SK-N-SH treated with all-trans-retinoic acid at 6 μM for 48 hours (cell line): ENCODE results near the gene VPS26A.

Experiments
- ATAC-seq: fragments of 200-7000 bp; cut with Tn5 transposase; 3 replicates; pipeline ENCODE4 v1.9.1; 2020; ENCODE audit warnings: mild to moderate bottlenecking, moderate library complexity
- ARNTL ChIP-seq: fragments of 450-650 bp; formaldehyde crosslinking; IDR thresholded peaks from 2 replicates; pipeline ENCODE4 v1.5.0; 2020; ENCODE audit warnings: low read depth, mild to moderate bottlenecking, moderate library complexity, borderline replicate concordance
- BACH2 ChIP-seq: fragments of 250-450 bp; sonication (Bioruptor Pico); IDR thresholded peaks from 2 replicates; pipeline ENCODE4 v1.9.0; 2021; ENCODE audit warnings: mild to moderate bottlenecking, borderline replicate concordance
- CREB5 ChIP-seq: fragments of 250-450 bp; sonication (Bioruptor Pico); IDR thresholded peaks from 2 replicates; pipeline ENCODE4 v1.5.1; 2020; ENCODE audit warnings: low read depth, mild to moderate bottlenecking, moderate library complexity
- CSDC2 ChIP-seq: fragments of 250-450 bp; sonication (Bioruptor Pico); IDR thresholded peaks from 2 replicates; pipeline ENCODE4 v1.5.0; 2020; ENCODE audit warnings: mild to moderate bottlenecking, moderate library complexity
- ESRRG ChIP-seq: fragments of 250-450 bp; sonication (Bioruptor Pico); IDR thresholded peaks from 2 replicates; pipeline ENCODE4 v1.6.1; 2021; ENCODE audit warnings: mild to moderate bottlenecking
- GLIS3 ChIP-seq: fragments of 250-450 bp; sonication (Bioruptor Pico); IDR thresholded peaks from 2 replicates; pipeline ENCODE4 v1.5.0; 2020; ENCODE audit warnings: mild to moderate bottlenecking, moderate library complexity
- ISL1 ChIP-seq: fragments of 250-450 bp; sonication (Bioruptor Pico); IDR thresholded peaks from 2 replicates; pipeline ENCODE4 v2.1.2; 2022; ENCODE audit warnings: mild to moderate bottlenecking, moderate library complexity
- OSR1 ChIP-seq: fragments of 250-450 bp; sonication (Bioruptor Pico); IDR thresholded peaks from 2 replicates; pipeline ENCODE4 v1.8.0; 2022; ENCODE audit warnings: moderate library complexity, mild to moderate bottlenecking, inconsistent platforms
- PPARA ChIP-seq: fragments of 250-450 bp; sonication (Bioruptor Pico); IDR thresholded peaks from 2 replicates; pipeline ENCODE4 v1.5.0; 2020; ENCODE audit warnings: mild to moderate bottlenecking, borderline replicate concordance
- RARB ChIP-seq: fragments of 250-450 bp; sonication (Bioruptor Pico); IDR thresholded peaks from 2 replicates; pipeline ENCODE4 v1.8.0; 2021; ENCODE audit warnings: mild to moderate bottlenecking, moderate library complexity
- SNAI2 ChIP-seq: fragments of 250-450 bp; sonication (Bioruptor Pico); IDR thresholded peaks from 2 replicates; pipeline ENCODE4 v1.5.0; 2020; ENCODE audit warnings: mild to moderate bottlenecking, moderate library complexity
- TOX ChIP-seq: fragments of 250-450 bp; sonication (Bioruptor Pico); IDR thresholded peaks from 2 replicates; pipeline ENCODE4 v1.8.0; 2021; ENCODE audit warnings: mild to moderate bottlenecking, moderate library complexity, borderline replicate concordance
- TSHZ2 ChIP-seq: fragments of 250-450 bp; sonication (Bioruptor Pico); IDR thresholded peaks from 2 replicates; pipeline ENCODE4 v1.5.0; 2020; ENCODE audit warnings: mild to moderate bottlenecking, moderate library complexity
- ZC3H10 ChIP-seq: fragments of 250-450 bp; sonication (Bioruptor Pico); IDR thresholded peaks from 2 replicates; pipeline ENCODE4 v1.5.1; 2021; ENCODE audit warnings: mild to moderate bottlenecking, moderate library complexity
- ZFP3 ChIP-seq: fragments of 250-450 bp; sonication (Bioruptor Pico); IDR thresholded peaks from 2 replicates; pipeline ENCODE4 v1.5.0; 2020; ENCODE audit warnings: mild to moderate bottlenecking, moderate library complexity
- ZFP30 ChIP-seq: fragments of 450-650 bp; formaldehyde crosslinking; IDR thresholded peaks from 2 replicates; pipeline ENCODE4 v1.5.0; 2022; ENCODE audit warnings: mild to moderate bottlenecking, moderate library complexity
- ZNF565 ChIP-seq: fragments of 450-650 bp; formaldehyde crosslinking; conservative IDR thresholded peaks from 2 replicates; pipeline ENCODE4 v1.5.0; 2020; ENCODE audit warnings: low read depth, mild to moderate bottlenecking, moderate library complexity
- ZNF70 ChIP-seq: fragments of 450-650 bp; formaldehyde crosslinking; IDR thresholded peaks from 2 replicates; pipeline ENCODE4 v1.5.0; 2020; ENCODE audit warnings: mild to moderate bottlenecking, moderate library complexity
- ZNF8 ChIP-seq: fragments of 450-650 bp; formaldehyde crosslinking; IDR thresholded peaks from 2 replicates; pipeline ENCODE4 v1.5.0; 2020; ENCODE audit warnings: mild to moderate bottlenecking, moderate library complexity
- TF ChIP-seq, protein P1 (sequence below): fragments of 250-450 bp; sonication (Bioruptor Pico); IDR thresholded peaks from 2 replicates; pipeline ENCODE4 v1.8.0; 2021; ENCODE audit warnings: low read depth, mild to moderate bottlenecking, moderate library complexity, borderline replicate concordance

The VPS26A gene

GRCh38 chr10:69104994-69105790 is 18.8 kb upstream of the VPS26A start (continued):
- TF ChIP-seq TSHZ2 (CRISPR knock-in tag) = no peak
- no peak for TF ChIP-seq ZC3H10

DNA sequence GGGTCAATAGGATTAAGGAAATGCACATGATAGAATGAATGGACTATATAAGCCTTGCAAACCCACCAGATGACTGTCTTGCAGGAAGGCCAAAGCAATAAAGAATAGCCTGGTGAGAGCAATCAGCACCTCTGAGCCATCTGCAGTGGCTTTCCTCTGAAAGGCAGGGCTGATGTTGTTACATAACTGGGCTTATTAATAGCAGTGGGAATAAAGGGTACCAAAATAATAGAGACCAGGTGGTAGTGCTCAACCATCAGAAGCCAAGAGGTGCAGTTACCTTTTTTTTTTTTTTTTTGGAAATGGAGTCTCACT is 16.8 kb upstream of the VPS26A start:
- TF ChIP-seq ARNTL (CRISPR knock-in tag) = no peak
- TF ChIP-seq RARB (CRISPR knock-in tag) = no peak
- no peak for TF ChIP-seq CSDC2 (CRISPR knock-in tag)
- TF ChIP-seq ISL1 (CRISPR knock-in tag) = no peak
- ATAC-seq = no peak

GRCh38 chr10:69107699-69108098 is 16.3 kb upstream of the VPS26A start:
- no peak for ATAC-seq
- TF ChIP-seq PPARA (CRISPR knock-in tag) (no peak), TOX (CRISPR knock-in tag) (no peak), RARB (CRISPR knock-in tag) (no peak), ZNF565 (CRISPR knock-in tag) (no peak), ZFP30 (CRISPR knock-in tag) (no peak), BACH2 (CRISPR knock-in tag) (no peak), ZC3H10 (no peak), ZNF70 (CRISPR knock-in tag) (no peak), ESRRG (no peak), ARNTL (CRISPR knock-in tag) (no peak), SNAI2 (CRISPR knock-in tag) (no peak), CREB5 (CRISPR knock-in tag) (no peak), CSDC2 (CRISPR knock-in tag) (no peak), ISL1 (CRISPR knock-in tag) (no peak), ZFP3 (CRISPR knock-in tag) (no peak), OSR1 (CRISPR knock-in tag) (no peak), GLIS3 (no peak), ZNF8 (CRISPR knock-in tag) (no peak)
- TF ChIP-seq, protein P1, sequence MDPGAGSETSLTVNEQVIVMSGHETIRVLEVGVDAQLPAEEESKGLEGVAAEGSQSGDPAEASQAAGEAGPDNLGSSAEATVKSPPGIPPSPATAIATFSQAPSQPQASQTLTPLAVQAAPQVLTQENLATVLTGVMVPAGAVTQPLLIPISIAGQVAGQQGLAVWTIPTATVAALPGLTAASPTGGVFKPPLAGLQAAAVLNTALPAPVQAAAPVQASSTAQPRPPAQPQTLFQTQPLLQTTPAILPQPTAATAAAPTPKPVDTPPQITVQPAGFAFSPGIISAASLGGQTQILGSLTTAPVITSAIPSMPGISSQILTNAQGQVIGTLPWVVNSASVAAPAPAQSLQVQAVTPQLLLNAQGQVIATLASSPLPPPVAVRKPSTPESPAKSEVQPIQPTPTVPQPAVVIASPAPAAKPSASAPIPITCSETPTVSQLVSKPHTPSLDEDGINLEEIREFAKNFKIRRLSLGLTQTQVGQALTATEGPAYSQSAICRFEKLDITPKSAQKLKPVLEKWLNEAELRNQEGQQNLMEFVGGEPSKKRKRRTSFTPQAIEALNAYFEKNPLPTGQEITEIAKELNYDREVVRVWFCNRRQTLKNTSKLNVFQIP (CRISPR knock-in tag) = no peak

GRCh38 chr10:69119896-69120295 is 4.1 kb upstream of the VPS26A start:
- TF ChIP-seq ISL1 (CRISPR knock-in tag) (no peak), ZNF565 (CRISPR knock-in tag) (no peak), RARB (CRISPR knock-in tag) (no peak), ESRRG (no peak)
- TF ChIP-seq, protein P1 (CRISPR knock-in tag) = no peak
- TF ChIP-seq, all 23 proteins: peak for 0
- no peak for ATAC-seq
